ENCODE measurements around the gene MLLT3. TPM values are rescaled to one million over a fixed set of nuclear protein-coding genes. Genes with fewer than 3 reads are reported as not detected.

The MLLT3 gene
- total RNA-seq, 4 donors from 2014 or later = 9.4 to 38.2 (median 30.2) TPM

GRCh38 chr9:20488691-20489090 lies 133.6 kb downstream of the MLLT3 start:
- intact Hi-C loops (cut with DNase I; ENCODE audit: low total_unique reads) = no loop called here
- Histone ChIP-seq H3K4me1 (peaks cover 0 to 25% (median 4%) of the 10 kb centered on the region in 4 donors), H3K9me3 (no peaks in the 10 kb centered on the region), H3K27ac (no peak overlapping the region), H3K27me3 (no peaks in the 10 kb centered on the region), H3K36me3 (no peaks in the 10 kb centered on the region), H3K4me3 (no peak overlapping the region)
- DNase-seq = no peak
- in situ Hi-C loops (cut with MboI; ENCODE audit: low pct_ligation_motif_present in 1 of 4, low pct_unique_long_range_greater_than_20kb in 1 of 4, low sequenced_read_pairs in 3 of 4) = no loop called here
- TF ChIP-seq EP300 (IDR thresholded peaks at IDR 0.05; ENCODE audit: low read depth) = no peak
- WGBS, 2 donors (ENCODE audit: low coverage in 1 of 2) = 36 to 60% methylated on average over 1 of the region's 1 CpG

DNA sequence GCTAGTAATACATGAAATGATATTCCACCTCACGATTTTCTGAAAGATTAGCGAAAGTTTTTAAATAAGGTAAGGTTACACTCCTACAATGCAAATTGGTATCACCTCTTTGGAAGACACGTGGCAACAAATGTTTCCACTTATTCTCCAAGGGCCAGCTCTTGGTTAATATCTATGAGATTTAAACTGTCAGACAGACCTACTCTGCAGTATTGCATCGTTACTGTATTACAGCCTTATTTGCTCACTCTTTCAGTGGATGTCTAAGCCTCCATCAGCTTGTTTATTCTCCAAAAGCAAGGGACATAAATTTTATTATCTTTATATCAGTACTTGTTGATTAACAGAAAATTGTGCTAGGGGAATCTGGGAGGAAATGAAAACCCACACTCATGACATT lies 135.7 kb downstream of the MLLT3 start:
- H3K27ac ChIP-seq = no peak overlapping the region
- in situ Hi-C loops (cut with MboI; ENCODE audit: low pct_ligation_motif_present in 1 of 4, low pct_unique_long_range_greater_than_20kb in 1 of 4, low sequenced_read_pairs in 3 of 4) = no loop called here
- H3K4me1 ChIP-seq = peaks cover 0 to 23% (median 4%) of the 10 kb centered on the region in 4 donors
- H3K9me3 ChIP-seq = no peaks in the 10 kb centered on the region
- intact Hi-C loops (cut with DNase I; ENCODE audit: low total_unique reads) = no loop called here
- DNase-seq = no peak
- no peaks in the 10 kb centered on the region for H3K27me3 ChIP-seq
- no peaks in the 10 kb centered on the region for H3K36me3 ChIP-seq
- WGBS, 2 donors (ENCODE audit: low coverage in 1 of 2) = 29 to 43% methylated on average over 4 of the region's 4 CpGs
- H3K4me3 ChIP-seq = no peak overlapping the region
- no peak for TF ChIP-seq POLR2AphosphoS5 (IDR thresholded peaks at IDR 0.05)
- TF ChIP-seq, protein P1, sequence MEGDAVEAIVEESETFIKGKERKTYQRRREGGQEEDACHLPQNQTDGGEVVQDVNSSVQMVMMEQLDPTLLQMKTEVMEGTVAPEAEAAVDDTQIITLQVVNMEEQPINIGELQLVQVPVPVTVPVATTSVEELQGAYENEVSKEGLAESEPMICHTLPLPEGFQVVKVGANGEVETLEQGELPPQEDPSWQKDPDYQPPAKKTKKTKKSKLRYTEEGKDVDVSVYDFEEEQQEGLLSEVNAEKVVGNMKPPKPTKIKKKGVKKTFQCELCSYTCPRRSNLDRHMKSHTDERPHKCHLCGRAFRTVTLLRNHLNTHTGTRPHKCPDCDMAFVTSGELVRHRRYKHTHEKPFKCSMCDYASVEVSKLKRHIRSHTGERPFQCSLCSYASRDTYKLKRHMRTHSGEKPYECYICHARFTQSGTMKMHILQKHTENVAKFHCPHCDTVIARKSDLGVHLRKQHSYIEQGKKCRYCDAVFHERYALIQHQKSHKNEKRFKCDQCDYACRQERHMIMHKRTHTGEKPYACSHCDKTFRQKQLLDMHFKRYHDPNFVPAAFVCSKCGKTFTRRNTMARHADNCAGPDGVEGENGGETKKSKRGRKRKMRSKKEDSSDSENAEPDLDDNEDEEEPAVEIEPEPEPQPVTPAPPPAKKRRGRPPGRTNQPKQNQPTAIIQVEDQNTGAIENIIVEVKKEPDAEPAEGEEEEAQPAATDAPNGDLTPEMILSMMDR (IDR thresholded peaks at IDR 0.05) = no peak
- no peak for TF ChIP-seq EP300 (IDR thresholded peaks at IDR 0.05; ENCODE audit: low read depth)
- no peak for TF ChIP-seq POLR2A (IDR thresholded peaks at IDR 0.05)

- Histone ChIP-seq H3K27me3 (no peaks in the 10 kb centered on the region), H3K36me3 (no peaks in the 10 kb centered on the region), H3K9me3 (no peaks in the 10 kb centered on the region), H3K4me1 (peaks cover 5 to 33% (median 8%) of the 10 kb centered on the region in 4 donors), H3K27ac (no peak overlapping the region), H3K4me3 (no peak overlapping the region)
- WGBS, 2 donors (ENCODE audit: low coverage in 1 of 2) = 100% methylated on average over 2 to 5 of the region's 5 CpGs
- TF ChIP-seq POLR2AphosphoS5 (IDR thresholded peaks at IDR 0.05) (no peak), POLR2A (IDR thresholded peaks at IDR 0.05) (no peak), EP300 (IDR thresholded peaks at IDR 0.05; ENCODE audit: low read depth) (no peak)
- TF ChIP-seq, protein P1 (IDR thresholded peaks at IDR 0.05) = no peak
- intact Hi-C loops (cut with DNase I; ENCODE audit: low total_unique reads) (loop anchor here (5.0 kb wide), 1 partner anchor 1564 kb away; no protein-coding TSS in a partner anchor), in situ Hi-C loops (cut with MboI; ENCODE audit: low pct_ligation_motif_present in 1 of 4, low pct_unique_long_range_greater_than_20kb in 1 of 4, low sequenced_read_pairs in 3 of 4) (no loop called here)
- no peak for DNase-seq
Measured at GRCh38 chr9:20481437-20481836, 140.9 kb downstream of the MLLT3 start.

DNA sequence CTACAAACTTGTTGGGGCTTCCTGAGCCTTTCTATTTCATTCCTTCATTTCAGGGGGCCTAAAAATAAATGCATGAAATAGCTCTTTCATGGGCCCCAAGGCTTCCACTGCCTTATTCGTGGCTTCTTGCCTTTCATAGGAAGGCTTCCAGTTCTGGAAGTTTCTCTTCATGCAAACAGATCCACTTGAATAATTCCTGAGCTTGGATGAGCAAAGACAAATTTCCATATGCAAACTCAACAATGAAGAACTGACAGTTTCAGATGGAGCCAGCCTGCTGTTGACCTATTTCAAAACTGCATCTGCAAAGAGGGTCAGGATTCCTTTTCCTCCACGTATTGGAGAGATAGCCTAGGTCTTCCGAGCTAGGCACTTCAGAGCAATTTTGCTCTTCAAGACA lies 142.1 kb downstream of the MLLT3 start:
- Histone ChIP-seq H3K27me3 (no peaks in the 10 kb centered on the region), H3K9me3 (no peaks in the 10 kb centered on the region), H3K4me3 (no peak overlapping the region), H3K36me3 (no peaks in the 10 kb centered on the region), H3K4me1 (peaks cover 0 to 25% (median 10%) of the 10 kb centered on the region in 4 donors), H3K27ac (no peak overlapping the region)
- intact Hi-C loops (cut with DNase I; ENCODE audit: low total_unique reads) (loop anchor here (5.0 kb wide), 1 partner anchor 1563 kb away; no protein-coding TSS in a partner anchor), in situ Hi-C loops (cut with MboI; ENCODE audit: low pct_ligation_motif_present in 1 of 4, low pct_unique_long_range_greater_than_20kb in 1 of 4, low sequenced_read_pairs in 3 of 4) (no loop called here)
- 78 to 87% methylated on average over 3 of the region's 3 CpGs for WGBS, 2 donors (ENCODE audit: low coverage in 1 of 2)
- TF ChIP-seq POLR2A (IDR thresholded peaks at IDR 0.05) (no peak), EP300 (IDR thresholded peaks at IDR 0.05; ENCODE audit: low read depth) (no peak), POLR2AphosphoS5 (IDR thresholded peaks at IDR 0.05) (no peak)
- TF ChIP-seq, protein P1 (IDR thresholded peaks at IDR 0.05) = no peak
- DNase-seq = no peak
